HUES48 (cell line): Measurements from ENCODE around the gene ZEB2.

Source experiments
- H3K27ac ChIP-seq: one replicate; pipeline ENCODE4 v1.7.0; 2013; ENCODE audit warnings: low read depth, low read length, inconsistent platforms
- H3K27me3 ChIP-seq: 2 replicates; pipeline ENCODE4 v1.6.1; 2013; ENCODE audit warnings: mild to moderate bottlenecking, low read length; ENCODE audit not compliant: control insufficient read depth, insufficient read depth
- H3K36me3 ChIP-seq: 2 replicates; pipeline ENCODE4 v1.6.1; 2013; ENCODE audit warnings: low read length; ENCODE audit not compliant: control insufficient read depth, insufficient read depth
- H3K4me1 ChIP-seq: 2 replicates; pipeline ENCODE4 v1.6.1; 2013; ENCODE audit warnings: mild to moderate bottlenecking, low read length; ENCODE audit not compliant: control insufficient read depth, insufficient read depth
- H3K4me3 ChIP-seq: 2 replicates; pipeline ENCODE4 v1.5.1; 2013; ENCODE audit warnings: mild to moderate bottlenecking, low read depth, low read length
- H3K9ac ChIP-seq: 2 replicates; pipeline ENCODE4 v1.6.1; 2013; ENCODE audit warnings: mild to moderate bottlenecking, low read depth, low read length, moderate library complexity
- H3K9me3 ChIP-seq: 2 replicates; pipeline ENCODE4 v1.6.1; 2013; ENCODE audit warnings: low read length; ENCODE audit not compliant: control insufficient read depth, insufficient read depth

ZEB2 gene

GRCh38 chr2:144519934-144520731 is at the start of gene ZEB2:
Gene ZEB2, minus strand, starts transcription at chr2:144520119. Its CDS starts 2,769 bp downstream, at chr2:144517350.
- no peak within 1 kb of the TSS for H3K9ac ChIP-seq
- H3K4me1 ChIP-seq: peaks cover 51% of the 10 kb centered on the region
- H3K27ac ChIP-seq: no peak within 1 kb of the TSS
- no peaks in the 10 kb centered on the region for H3K36me3 ChIP-seq
- no peaks in the 10 kb centered on the region for H3K9me3 ChIP-seq
- H3K27me3 ChIP-seq: peaks cover 75% of the 10 kb centered on the region
- H3K4me3 ChIP-seq: peak within 1 kb of the TSS; percentile 57

GRCh38 chr2:144567745-144568144 is 47.8 kb upstream of the ZEB2 start:
- Histone ChIP-seq H3K36me3 (no peaks in the 10 kb centered on the region), H3K9ac (no peak overlapping the region), H3K4me1 (peaks cover 36% of the 10 kb centered on the region), H3K4me3 (peak overlapping the region; percentile 7), H3K27me3 (peaks cover 5% of the 10 kb centered on the region; the same call in 1 of the 2 replicates), H3K9me3 (no peaks in the 10 kb centered on the region), H3K27ac (peak overlapping the region; percentile 34)

GRCh38 chr2:144566448-144566847 is 46.5 kb upstream of the ZEB2 start:
- Histone ChIP-seq H3K4me1 (peaks cover 36% of the 10 kb centered on the region), H3K36me3 (no peaks in the 10 kb centered on the region), H3K9ac (no peak overlapping the region), H3K4me3 (no peak overlapping the region), H3K27ac (no peak overlapping the region), H3K9me3 (no peaks in the 10 kb centered on the region), H3K27me3 (peaks cover 5% of the 10 kb centered on the region; the same call in 1 of the 2 replicates)

GRCh38 chr2:144560251-144560650 is 40.3 kb upstream of the ZEB2 start:
- H3K27me3 ChIP-seq: no peaks in the 10 kb centered on the region
- H3K9me3 ChIP-seq: no peaks in the 10 kb centered on the region
- H3K4me3 ChIP-seq: no peak overlapping the region
- H3K27ac ChIP-seq: no peak overlapping the region
- no peaks in the 10 kb centered on the region for H3K4me1 ChIP-seq
- H3K9ac ChIP-seq: no peak overlapping the region
- H3K36me3 ChIP-seq: no peaks in the 10 kb centered on the region

GRCh38 chr2:144559681-144560080 is 39.8 kb upstream of the ZEB2 start:
- Histone ChIP-seq H3K27me3 (no peaks in the 10 kb centered on the region), H3K27ac (no peak overlapping the region), H3K4me3 (no peak overlapping the region), H3K9ac (no peak overlapping the region), H3K9me3 (no peaks in the 10 kb centered on the region), H3K4me1 (no peaks in the 10 kb centered on the region), H3K36me3 (no peaks in the 10 kb centered on the region)

DNA sequence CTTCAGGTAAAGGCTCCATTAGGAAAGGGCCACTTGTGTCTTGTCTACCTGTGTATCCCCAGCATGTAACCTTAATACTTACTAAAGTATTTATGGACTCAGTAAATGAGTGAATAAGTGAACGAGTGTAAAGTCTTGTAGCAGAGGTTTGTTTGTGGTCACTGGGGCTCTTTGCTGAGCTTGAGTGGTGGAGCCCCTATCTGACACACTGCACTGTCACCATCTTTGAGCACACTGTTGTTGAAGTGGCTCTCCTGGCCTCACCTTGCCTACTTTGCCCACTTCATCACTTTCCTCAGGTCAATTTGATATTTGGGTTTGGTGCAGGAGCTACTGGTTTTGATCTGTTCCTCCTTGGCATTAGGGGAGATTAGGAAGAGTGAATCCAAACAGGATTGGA is 39.3 kb upstream of the ZEB2 start:
- no peaks in the 10 kb centered on the region for H3K36me3 ChIP-seq
- peaks cover under 1% of the 10 kb centered on the region; the same call in 1 of the 2 replicates for H3K4me1 ChIP-seq
- no peaks in the 10 kb centered on the region for H3K9me3 ChIP-seq

DNA sequence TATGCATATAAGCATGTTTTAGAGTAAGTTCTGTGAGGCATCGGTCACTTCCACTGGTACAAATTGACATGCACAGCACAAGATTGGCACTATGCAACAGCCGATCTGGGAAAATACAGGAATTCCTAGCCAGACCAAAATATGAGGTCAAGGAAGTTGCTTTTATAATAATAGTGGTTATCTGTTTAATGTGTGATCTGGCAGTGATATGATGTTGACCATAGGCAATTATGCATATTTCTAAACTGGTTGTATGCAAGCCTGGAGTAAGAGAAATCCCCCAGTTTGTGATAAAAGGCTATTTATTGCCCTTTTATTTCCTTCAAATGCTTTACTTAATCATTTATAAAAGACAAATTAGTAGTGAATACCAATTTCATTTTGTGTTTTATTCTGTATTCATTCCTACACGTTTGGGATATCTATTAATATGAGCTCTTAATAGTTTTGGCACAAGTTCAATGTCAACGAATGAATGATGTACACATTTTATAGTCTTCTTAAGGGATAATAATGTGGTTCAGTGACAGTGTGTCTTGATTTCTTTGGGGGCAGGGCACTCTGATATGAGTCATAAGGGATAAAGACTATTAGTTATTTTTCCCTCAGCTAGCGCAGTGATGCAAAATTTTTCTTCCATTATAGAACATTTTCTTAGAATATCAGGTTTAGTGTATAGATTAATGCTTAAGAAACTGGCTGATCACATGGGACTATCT is 34.7 kb upstream of the ZEB2 start:
- H3K27ac ChIP-seq: no peak overlapping the region
- H3K36me3 ChIP-seq: no peaks in the 10 kb centered on the region
- no peak overlapping the region for H3K4me3 ChIP-seq
- peaks cover 14% of the 10 kb centered on the region for H3K4me1 ChIP-seq
- H3K27me3 ChIP-seq: no peaks in the 10 kb centered on the region
- no peaks in the 10 kb centered on the region for H3K9me3 ChIP-seq
- H3K9ac ChIP-seq: no peak overlapping the region

More for the DNA sequence above, 39.3 kb upstream of the ZEB2 start:
- Histone ChIP-seq H3K4me3 (no peak overlapping the region), H3K27ac (no peak overlapping the region), H3K9ac (no peak overlapping the region), H3K27me3 (no peaks in the 10 kb centered on the region)

- Histone ChIP-seq H3K9ac (no peak overlapping the region), H3K27me3 (no peaks in the 10 kb centered on the region), H3K4me1 (peaks cover 14% of the 10 kb centered on the region), H3K36me3 (no peaks in the 10 kb centered on the region), H3K27ac (no peak overlapping the region), H3K4me3 (no peak overlapping the region), H3K9me3 (no peaks in the 10 kb centered on the region)
These were observed 33.5 kb upstream of the ZEB2 start for GRCh38 chr2:144553379-144553778.

GRCh38 chr2:144552821-144553220 is 32.9 kb upstream of the ZEB2 start:
- no peak overlapping the region for H3K4me3 ChIP-seq
- H3K27ac ChIP-seq: no peak overlapping the region
- peaks cover 14% of the 10 kb centered on the region for H3K4me1 ChIP-seq
- H3K9ac ChIP-seq: no peak overlapping the region
- H3K36me3 ChIP-seq: no peaks in the 10 kb centered on the region
- no peaks in the 10 kb centered on the region for H3K9me3 ChIP-seq
- H3K27me3 ChIP-seq: no peaks in the 10 kb centered on the region

DNA sequence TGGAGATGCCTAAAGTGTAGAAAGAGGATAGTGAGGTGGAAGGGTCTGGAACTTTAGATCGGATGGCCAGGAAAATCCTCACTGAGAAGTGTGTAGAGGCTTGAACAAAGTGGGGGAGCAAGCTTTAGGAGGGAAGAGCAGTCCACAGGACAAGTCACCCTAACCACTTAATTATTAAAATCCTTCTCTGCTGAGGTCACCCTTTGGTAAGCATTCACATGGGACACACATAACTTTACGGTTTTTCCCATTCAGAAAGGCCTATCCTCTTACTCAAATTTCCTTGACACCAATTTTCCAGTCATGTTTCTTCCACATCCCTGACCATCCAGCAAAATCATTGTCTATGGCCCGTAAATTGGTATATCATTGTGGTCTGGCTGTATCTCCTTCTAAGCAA is 31.0 kb upstream of the ZEB2 start:
- Histone ChIP-seq H3K27ac (no peak overlapping the region), H3K4me1 (peaks cover 14% of the 10 kb centered on the region), H3K27me3 (no peaks in the 10 kb centered on the region), H3K9me3 (no peaks in the 10 kb centered on the region), H3K4me3 (no peak overlapping the region), H3K36me3 (no peaks in the 10 kb centered on the region), H3K9ac (no peak overlapping the region)

DNA sequence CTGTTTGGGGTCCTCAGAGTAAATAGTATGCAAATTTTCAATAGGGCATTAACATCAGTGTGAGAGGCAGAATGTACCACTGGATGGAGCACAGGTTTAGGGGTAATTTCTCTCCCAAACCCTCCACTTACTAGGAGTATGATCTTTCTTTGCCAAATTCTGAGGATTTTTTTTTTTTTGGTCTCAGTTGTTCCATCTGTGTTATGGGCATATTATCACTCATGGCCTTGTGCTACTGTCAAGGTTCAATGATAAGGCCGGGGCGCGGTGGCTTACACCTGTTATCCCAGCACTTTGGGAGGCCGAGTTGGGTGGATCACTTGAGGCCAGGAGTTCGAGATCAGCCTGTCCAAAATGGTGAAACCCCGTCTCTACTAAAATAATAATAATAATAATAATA is 30.2 kb upstream of the ZEB2 start:
- no peak overlapping the region for H3K9ac ChIP-seq
- no peaks in the 10 kb centered on the region for H3K36me3 ChIP-seq
- H3K4me1 ChIP-seq: peaks cover 14% of the 10 kb centered on the region
- H3K9me3 ChIP-seq: no peaks in the 10 kb centered on the region
- H3K27me3 ChIP-seq: no peaks in the 10 kb centered on the region
- no peak overlapping the region for H3K27ac ChIP-seq
- no peak overlapping the region for H3K4me3 ChIP-seq
